ENCODE results near the gene MADD. TPM values are rescaled to one million over a fixed set of nuclear protein-coding genes. Genes with fewer than 3 reads are reported as not detected.

MADD gene
- total and polyA plus RNA-seq, 2 donors (not counting 1 experiment from before 2014, with no cell fraction given), result 56.8 to 108 TPM

GRCh38 chr11:47327949-47328348 lies 58.0 kb downstream of the MADD start:
- intact Hi-C loops (cut with micrococcal nuclease), result loop anchor here (1.0 to 10.0 kb wide), 3 partner anchors 47 to 98 kb away; partner anchors contain the start of genes PSMC3, SLC39A13 and SPI1
- Histone ChIP-seq H2AFZ (ENCODE audit: insufficient read depth, low read depth, low read length, poor library complexity, severe bottlenecking) (no peak overlapping the region), H4K20me1 (ENCODE audit: control insufficient read depth, insufficient read depth, low read length, poor library complexity, severe bottlenecking) (no peaks in the 10 kb centered on the region), H3K79me2 (ENCODE audit: control insufficient read depth, insufficient read depth, low read length) (no peaks in the 10 kb centered on the region), H3K27ac (ENCODE audit: low read length in 2 of 2) (peak overlapping the region; percentile 18 to 29), H3K27me3 (replicated peaks in 1 of 4; ENCODE audit: control extremely low read depth in 1 of 4, control insufficient read depth in 3 of 4, insufficient read depth in 4 of 4, low read length in 3 of 4) (no peaks in the 10 kb centered on the region), H3K4me2 (replicated peaks; ENCODE audit: low read depth, low read length, poor library complexity, severe bottlenecking) (peak overlapping the region; percentile 29), H3K9ac (ENCODE audit: low read length) (no peak overlapping the region), H3K4me1 (ENCODE audit: control insufficient read depth in 2 of 2, insufficient read depth in 2 of 2, low read length in 2 of 2) (peaks cover 0 to 16% of the 10 kb centered on the region in 2 donors), H3K4me3 (ENCODE audit: control extremely low read depth in 1 of 5, extremely low read depth in 1 of 5, insufficient read depth in 1 of 5, low read depth in 2 of 5, low read length in 4 of 5) (no peak overlapping the region), H3K9me3 (ENCODE audit: control extremely low read depth in 1 of 3, control insufficient read depth in 2 of 3, insufficient read depth in 1 of 3, low read length in 2 of 3) (no peaks in the 10 kb centered on the region), H3K36me3 (replicated peaks in 1 of 2; ENCODE audit: control extremely low read depth in 1 of 2, control insufficient read depth in 1 of 2, extremely low read depth in 1 of 2, insufficient read depth in 2 of 2, low read length in 1 of 2) (peaks cover 1 to 55% of the 10 kb centered on the region in 2 experiments)
- ATAC-seq (ENCODE audit: low read depth), result no peak
- Mint-ChIP-seq H3K9me3 (ENCODE audit: insufficient read depth) (no peaks in the 10 kb centered on the region), H3K4me1 (peaks cover 14% of the 10 kb centered on the region), H3K4me3 (no peak overlapping the region), H3K27ac (peak overlapping the region; percentile 81), H3K27me3 (no peaks in the 10 kb centered on the region)
- WGBS (ENCODE audit: insufficient coverage), result 100% methylated on average over 1 of the region's 5 CpGs
- TF ChIP-seq EZH2 (IDR thresholded peaks at IDR 0.05; ENCODE audit: borderline replicate concordance, insufficient read depth, low read depth, low read length, poor library complexity, severe bottlenecking) (no peak), CTCF (IDR thresholded peaks at IDR 0.05) (no peak)
- CTCF ChIA-PET, result interaction anchor here (2.5 kb wide), 1 partner anchor 84 kb away, joined by 25 read pairs; no protein-coding TSS in a partner anchor
- POLR2A ChIA-PET, result no interaction called here
- DNase-seq, result no peak

All from B cell (primary cell).